Measurements from ENCODE around the gene TAF4.

TAF4 gene

DNA sequence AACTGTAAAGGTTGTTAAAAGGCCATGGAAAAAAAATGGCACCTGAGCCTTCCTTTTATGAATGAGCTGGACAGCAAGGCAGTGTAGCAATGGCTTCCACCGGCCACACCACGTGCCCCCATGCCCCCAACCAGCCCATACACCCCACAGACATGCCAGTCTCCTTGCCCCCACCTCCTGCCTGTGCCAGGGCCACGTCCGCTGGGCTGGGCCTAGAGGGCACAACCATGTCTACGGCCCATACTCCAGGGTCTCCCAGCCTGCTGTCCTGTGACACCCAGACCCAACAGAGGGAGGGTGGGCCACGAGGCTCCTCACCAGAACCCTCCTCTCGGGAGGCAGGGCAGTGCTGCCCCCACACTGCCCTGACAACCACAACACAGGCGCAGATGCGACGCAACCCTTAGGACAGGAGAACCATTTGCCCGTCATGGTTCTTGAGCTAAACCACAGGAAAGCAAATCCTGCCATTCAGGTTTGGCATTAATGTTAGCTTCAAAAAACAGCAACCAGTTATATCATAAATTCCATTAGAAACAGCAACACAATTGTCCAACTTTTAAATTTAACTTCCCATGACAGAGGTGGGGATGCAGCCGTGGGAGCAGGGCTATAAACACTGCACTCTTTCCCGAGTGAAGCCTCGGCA is 50.7 kb downstream of the TAF4 start:
- CTCF ChIA-PET: interaction anchor here (1.1 kb wide), 1 partner anchor 121 kb away, joined by 4 read pairs; no protein-coding TSS in a partner anchor
- no peak for DNase-seq (ENCODE audit: extremely low spot score)
- POLR2A ChIA-PET: no interaction called here
- TF ChIP-seq NFRKB (IDR thresholded peaks at IDR 0.05): no peak
- TF ChIP-seq HDGF (IDR thresholded peaks at IDR 0.05; ENCODE audit: borderline replicate concordance): no peak
- no peak for TF ChIP-seq LEF1 (IDR thresholded peaks at IDR 0.05; ENCODE audit: borderline replicate concordance)
- no peak for TF ChIP-seq SUZ12 (IDR thresholded peaks at IDR 0.05)
- TF ChIP-seq, protein P1, sequence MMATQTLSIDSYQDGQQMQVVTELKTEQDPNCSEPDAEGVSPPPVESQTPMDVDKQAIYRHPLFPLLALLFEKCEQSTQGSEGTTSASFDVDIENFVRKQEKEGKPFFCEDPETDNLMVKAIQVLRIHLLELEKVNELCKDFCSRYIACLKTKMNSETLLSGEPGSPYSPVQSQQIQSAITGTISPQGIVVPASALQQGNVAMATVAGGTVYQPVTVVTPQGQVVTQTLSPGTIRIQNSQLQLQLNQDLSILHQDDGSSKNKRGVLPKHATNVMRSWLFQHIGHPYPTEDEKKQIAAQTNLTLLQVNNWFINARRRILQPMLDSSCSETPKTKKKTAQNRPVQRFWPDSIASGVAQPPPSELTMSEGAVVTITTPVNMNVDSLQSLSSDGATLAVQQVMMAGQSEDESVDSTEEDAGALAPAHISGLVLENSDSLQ (IDR thresholded peaks at IDR 0.05): no peak
- TF ChIP-seq CTBP1 (IDR thresholded peaks at IDR 0.05; ENCODE audit: borderline replicate concordance): no peak
- no peak for TF ChIP-seq TARDBP (IDR thresholded peaks at IDR 0.05)
- TF ChIP-seq L3MBTL2 (conservative IDR thresholded peaks at IDR 0.05): no peak
- no peak for TF ChIP-seq ARNT (IDR thresholded peaks at IDR 0.05)
- TF ChIP-seq SP1 (IDR thresholded peaks at IDR 0.05): no peak
- no peak for TF ChIP-seq BHLHE40 (IDR thresholded peaks at IDR 0.05; ENCODE audit: borderline replicate concordance)
- TF ChIP-seq FOXM1 (IDR thresholded peaks at IDR 0.05; ENCODE audit: borderline replicate concordance): no peak
- TF ChIP-seq ZNF384 (IDR thresholded peaks at IDR 0.05): no peak
- no peak for TF ChIP-seq ELF4 (IDR thresholded peaks at IDR 0.05)
- TF ChIP-seq FOXK2 (IDR thresholded peaks at IDR 0.05): no peak

DNA sequence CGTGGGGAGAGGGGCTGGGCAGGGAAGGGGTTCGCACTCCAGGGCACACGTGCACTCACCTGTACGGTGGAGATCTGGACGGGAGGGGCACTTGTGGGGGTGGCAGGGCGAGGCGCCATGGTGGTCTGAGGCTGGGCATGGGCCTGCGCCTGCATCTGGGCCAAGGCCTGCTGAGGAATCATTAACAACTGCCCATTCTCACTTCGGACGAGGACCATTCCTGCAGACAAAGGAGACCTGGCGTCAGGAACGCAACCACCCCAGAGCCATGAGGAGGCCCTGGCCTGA is 51.2 kb downstream of the TAF4 start:
- ChIA-PET CTCF (interaction anchor here (1.1 kb wide), 1 partner anchor 121 kb away, joined by 4 read pairs; no protein-coding TSS in a partner anchor), POLR2A (no interaction called here)
- TF ChIP-seq, protein P1 (IDR thresholded peaks at IDR 0.05): no peak
- TF ChIP-seq CTBP1 (IDR thresholded peaks at IDR 0.05; ENCODE audit: borderline replicate concordance): no peak
- TF ChIP-seq HDGF (IDR thresholded peaks at IDR 0.05; ENCODE audit: borderline replicate concordance): no peak
- TF ChIP-seq L3MBTL2 (conservative IDR thresholded peaks at IDR 0.05): no peak
- no peak for TF ChIP-seq SUZ12 (IDR thresholded peaks at IDR 0.05)
- TF ChIP-seq SP1 (IDR thresholded peaks at IDR 0.05): no peak
- no peak for TF ChIP-seq LEF1 (IDR thresholded peaks at IDR 0.05; ENCODE audit: borderline replicate concordance)
- TF ChIP-seq NFRKB (IDR thresholded peaks at IDR 0.05): no peak
- no peak for TF ChIP-seq FOXA1 (IDR thresholded peaks at IDR 0.05)
- TF ChIP-seq ZNF384 (IDR thresholded peaks at IDR 0.05): no peak
- TF ChIP-seq FOXM1 (IDR thresholded peaks at IDR 0.05; ENCODE audit: borderline replicate concordance): no peak
- TF ChIP-seq FOXK2 (IDR thresholded peaks at IDR 0.05): no peak
- TF ChIP-seq ARNT (IDR thresholded peaks at IDR 0.05): no peak
- TF ChIP-seq ELF4 (IDR thresholded peaks at IDR 0.05): no peak
- no peak for DNase-seq (ENCODE audit: extremely low spot score)

DNA sequence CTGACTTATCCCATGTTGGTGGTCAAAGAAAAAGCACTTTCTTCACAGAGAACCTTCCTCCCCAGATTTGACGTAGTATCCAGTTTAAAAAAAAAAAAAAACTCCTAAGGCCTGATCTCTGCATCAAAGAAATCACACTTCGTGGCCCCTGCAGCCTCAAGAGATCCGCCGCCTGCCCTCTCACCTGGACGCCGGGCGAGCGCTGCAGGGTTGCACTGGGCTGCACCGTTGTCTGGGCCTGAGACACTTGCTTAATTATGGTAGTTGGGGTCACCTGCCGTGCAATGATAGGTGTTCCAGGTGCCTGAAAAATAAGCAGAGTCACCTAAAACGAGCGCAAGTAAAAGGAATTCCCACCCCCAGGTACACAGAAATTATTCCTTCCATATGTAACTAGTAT is 53.0 kb downstream of the TAF4 start:
- ChIA-PET CTCF (no interaction called here), POLR2A (no interaction called here)
- no peak for DNase-seq (ENCODE audit: extremely low spot score)
- TF ChIP-seq ARNT (IDR thresholded peaks at IDR 0.05): no peak

DNA sequence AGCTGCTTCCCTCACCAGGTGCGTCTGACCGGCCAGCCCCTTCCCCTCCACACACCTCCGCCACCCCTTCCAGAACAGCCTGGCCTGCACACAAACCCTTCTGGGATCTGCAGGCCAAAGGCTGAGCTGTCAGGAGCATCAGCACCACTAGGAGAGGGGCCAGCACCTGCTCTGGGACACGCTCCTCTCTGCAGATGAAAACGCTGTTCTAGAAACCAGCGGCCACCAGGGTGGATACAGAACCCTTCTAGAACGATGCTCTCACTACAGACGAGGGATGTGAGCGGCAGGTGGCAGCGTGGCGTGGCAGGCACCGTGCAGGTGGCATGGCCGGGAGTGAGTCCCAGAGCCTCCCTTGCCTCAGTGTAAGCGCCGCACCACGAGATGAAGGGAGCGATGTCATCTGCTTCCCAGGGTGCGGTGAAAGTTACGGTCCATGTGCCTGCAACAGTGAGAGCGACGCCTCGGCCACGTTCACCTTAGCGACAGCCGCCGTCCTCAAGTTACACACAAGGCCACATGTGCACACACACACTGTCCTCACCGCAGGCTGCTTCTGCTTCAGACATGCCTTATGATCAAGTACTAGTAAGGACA is 53.6 kb downstream of the TAF4 start:
- no peak for DNase-seq (ENCODE audit: extremely low spot score)
- no peak for TF ChIP-seq LEF1 (IDR thresholded peaks at IDR 0.05; ENCODE audit: borderline replicate concordance)
- no peak for TF ChIP-seq ARNT (IDR thresholded peaks at IDR 0.05)
- TF ChIP-seq CTBP1 (IDR thresholded peaks at IDR 0.05; ENCODE audit: borderline replicate concordance): no peak
- no peak for TF ChIP-seq SUZ12 (IDR thresholded peaks at IDR 0.05)
- TF ChIP-seq L3MBTL2 (conservative IDR thresholded peaks at IDR 0.05): no peak
- no peak for TF ChIP-seq NFRKB (IDR thresholded peaks at IDR 0.05)
- TF ChIP-seq FOXM1 (IDR thresholded peaks at IDR 0.05; ENCODE audit: borderline replicate concordance): no peak
- no peak for TF ChIP-seq FOXA1 (IDR thresholded peaks at IDR 0.05)
- no peak for TF ChIP-seq SP1 (IDR thresholded peaks at IDR 0.05)
- no peak for TF ChIP-seq HDGF (IDR thresholded peaks at IDR 0.05; ENCODE audit: borderline replicate concordance)
- TF ChIP-seq ELF4 (IDR thresholded peaks at IDR 0.05): no peak
- TF ChIP-seq, protein P1 (IDR thresholded peaks at IDR 0.05): no peak
- no peak for TF ChIP-seq TARDBP (IDR thresholded peaks at IDR 0.05)
- CTCF ChIA-PET: interaction anchor here (0.7 to 2.0 kb wide), 2 partner anchors 120 to 124 kb away, joined by 3 to 9 read pairs; no protein-coding TSS in a partner anchor
- POLR2A ChIA-PET: interaction anchor here (1.1 to 1.6 kb wide), 5 partner anchors 54 to 171 kb away, joined by 3 to 6 read pairs (median 4); partner anchors contain the start of gene MTG2

DNA sequence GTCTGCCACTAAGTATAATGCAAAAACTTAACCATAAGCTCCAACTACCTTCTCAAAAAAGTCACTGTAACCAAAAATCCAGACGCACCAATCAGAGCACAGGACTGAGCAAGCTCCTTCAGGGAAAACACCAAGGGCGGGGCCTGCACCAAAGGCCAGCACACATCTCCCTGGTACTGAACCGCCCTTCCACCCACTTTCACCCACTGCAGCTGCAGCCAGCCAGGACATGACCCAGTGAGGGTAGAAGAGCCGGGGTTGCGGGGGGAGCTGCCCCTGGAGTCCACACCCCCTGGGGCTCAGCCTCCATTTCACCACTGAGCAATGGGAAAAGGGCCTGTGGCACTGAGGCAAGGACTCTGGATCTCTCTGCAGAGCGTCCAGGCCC is 54.3 kb downstream of the TAF4 start:
- TF ChIP-seq L3MBTL2 (conservative IDR thresholded peaks at IDR 0.05): no peak
- no peak for TF ChIP-seq LEF1 (IDR thresholded peaks at IDR 0.05; ENCODE audit: borderline replicate concordance)
- CTCF ChIA-PET: interaction anchor here (0.6 to 2.0 kb wide), 8 partner anchors 10 to 398 kb away, joined by 3 to 11 read pairs (median 3); no protein-coding TSS in a partner anchor
- POLR2A ChIA-PET: interaction anchor here (1.1 to 1.6 kb wide), 6 partner anchors 55 to 171 kb away, joined by 3 to 6 read pairs (median 4); partner anchors contain the start of genes MTG2, PSMA7 and SS18L1
- DNase-seq (ENCODE audit: extremely low spot score): no peak

All from HEK293T (cell line).